ENCODE measurements around the gene ZNF749. TPM values are rescaled to one million over a fixed set of nuclear protein-coding genes. Genes with fewer than 3 reads are reported as not detected.
A peak's percentile ranks its signal among the peaks of the same experiment; 100 is the strongest.
"Not testable (repeated sequence)": the region's sequence is repeated elsewhere in the genome, so short reads cannot be mapped to it uniquely, and the experiment has no call there.

The ZNF749 gene
- total RNA-seq, 2 experiments from 2014 or later, result 23.6 to 24.8 TPM

DNA sequence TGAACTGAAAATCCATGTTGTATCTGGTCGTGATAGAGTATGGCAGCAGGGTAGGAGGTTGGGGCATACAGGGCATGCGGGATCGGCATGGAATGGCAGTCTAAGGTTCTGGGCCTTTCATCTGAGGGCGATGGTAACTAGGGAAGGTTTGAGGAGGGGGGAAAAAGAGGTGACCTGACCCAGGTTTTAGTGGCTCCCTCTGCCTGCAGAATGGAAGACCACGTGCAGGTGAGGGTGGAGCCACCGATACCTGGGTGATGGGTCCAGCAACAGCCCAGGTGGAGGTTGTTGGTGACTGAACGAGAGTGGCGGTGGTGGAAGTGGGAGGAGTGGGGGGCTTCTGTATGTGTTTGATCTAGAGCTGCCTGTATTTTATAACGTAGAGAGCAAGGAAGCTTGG, 3.8 kb downstream of the ZNF749 start:
- H3K4me3 Mint-ChIP-seq, result no peak overlapping the region
- no peaks in the 10 kb centered on the region for H3K27me3 Mint-ChIP-seq
- H3K27ac Mint-ChIP-seq, result no peak overlapping the region
- peaks cover 27% of the 10 kb centered on the region for H3K4me1 Mint-ChIP-seq
- DNase-seq, result no peak
- peaks cover 90% of the 10 kb centered on the region for H3K36me3 Mint-ChIP-seq
- peaks cover 43% of the 10 kb centered on the region for H3K9me3 Mint-ChIP-seq

DNA sequence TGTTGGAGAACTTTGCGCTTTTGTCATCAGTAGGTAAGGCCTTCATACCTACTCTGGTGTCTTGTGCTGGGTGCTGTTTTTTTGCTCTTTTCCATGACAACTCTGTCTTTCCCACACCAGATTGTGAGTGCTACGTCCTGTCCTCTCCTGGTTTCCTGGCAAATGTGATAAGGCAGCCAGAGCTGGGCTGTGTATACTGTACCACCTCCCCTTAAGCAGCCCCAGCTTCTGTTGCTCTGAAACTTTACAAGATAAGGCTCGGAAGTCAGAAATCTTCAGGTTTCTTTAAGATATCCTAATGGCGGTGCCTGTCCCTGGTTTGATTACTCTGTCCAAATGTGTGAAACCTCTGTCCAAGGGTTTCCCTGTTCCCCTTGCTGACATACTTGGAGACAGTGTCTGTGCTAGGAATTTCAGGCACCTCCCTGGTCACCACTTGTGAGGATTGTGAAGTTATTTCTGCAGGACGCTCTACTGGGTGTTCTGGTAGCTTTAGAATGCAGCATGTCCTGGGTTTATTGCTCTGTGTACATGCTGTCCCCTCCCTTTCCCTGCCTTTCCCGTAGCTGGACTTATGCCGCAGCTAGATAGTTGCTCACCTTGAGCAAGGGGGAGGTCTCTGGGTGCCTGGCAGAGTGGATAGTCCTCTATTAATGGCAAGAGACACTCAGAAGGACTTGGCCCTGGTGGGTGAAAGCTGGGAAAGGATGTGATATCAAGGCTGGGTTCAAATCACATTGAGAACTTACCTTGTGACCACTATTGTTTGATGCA, 7.0 kb downstream of the ZNF749 start:
- peaks cover 94% of the 10 kb centered on the region for H3K36me3 Mint-ChIP-seq
- no peak overlapping the region for H3K4me3 Mint-ChIP-seq
- peaks cover 54% of the 10 kb centered on the region for H3K9me3 Mint-ChIP-seq
- peaks cover 10% of the 10 kb centered on the region for H3K4me1 Mint-ChIP-seq
- no peak overlapping the region for H3K27ac Mint-ChIP-seq
- no peaks in the 10 kb centered on the region for H3K27me3 Mint-ChIP-seq
- DNase-seq, result no peak

GRCh38 chr19:57443121-57443696, 8.1 kb downstream of the ZNF749 start:
- DNase-seq, result no peak
- Mint-ChIP-seq H3K4me3 (no peak overlapping the region), H3K36me3 (peaks cover 93% of the 10 kb centered on the region), H3K27me3 (no peaks in the 10 kb centered on the region), H3K27ac (no peak overlapping the region), H3K9me3 (peaks cover 54% of the 10 kb centered on the region), H3K4me1 (peaks cover 8% of the 10 kb centered on the region)

DNA sequence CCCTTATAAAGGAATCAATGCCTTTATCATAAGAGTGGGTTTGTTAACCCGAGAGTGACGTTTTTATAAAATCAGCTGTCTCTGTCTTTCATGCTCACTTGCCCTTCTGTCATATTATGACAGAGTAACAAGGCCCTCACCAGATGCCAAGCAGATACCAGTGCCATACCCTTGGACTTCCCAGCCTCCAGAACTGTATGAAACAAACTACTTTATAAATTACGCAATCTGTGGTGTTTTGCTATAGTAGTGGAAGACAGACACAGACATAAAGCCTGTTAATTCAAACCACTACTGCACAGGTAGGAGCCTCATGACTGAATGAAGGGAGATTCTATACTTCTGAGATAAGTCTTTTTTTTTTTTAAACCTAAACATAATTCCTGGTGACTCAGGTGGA, 17.2 kb downstream of the ZNF749 start:
- Mint-ChIP-seq H3K9me3 (peaks cover 40% of the 10 kb centered on the region), H3K4me3 (no peak overlapping the region), H3K27me3 (no peaks in the 10 kb centered on the region), H3K4me1 (no peaks in the 10 kb centered on the region), H3K27ac (no peak overlapping the region), H3K36me3 (peaks cover 71% of the 10 kb centered on the region)
- DNase-seq, result no peak

DNA sequence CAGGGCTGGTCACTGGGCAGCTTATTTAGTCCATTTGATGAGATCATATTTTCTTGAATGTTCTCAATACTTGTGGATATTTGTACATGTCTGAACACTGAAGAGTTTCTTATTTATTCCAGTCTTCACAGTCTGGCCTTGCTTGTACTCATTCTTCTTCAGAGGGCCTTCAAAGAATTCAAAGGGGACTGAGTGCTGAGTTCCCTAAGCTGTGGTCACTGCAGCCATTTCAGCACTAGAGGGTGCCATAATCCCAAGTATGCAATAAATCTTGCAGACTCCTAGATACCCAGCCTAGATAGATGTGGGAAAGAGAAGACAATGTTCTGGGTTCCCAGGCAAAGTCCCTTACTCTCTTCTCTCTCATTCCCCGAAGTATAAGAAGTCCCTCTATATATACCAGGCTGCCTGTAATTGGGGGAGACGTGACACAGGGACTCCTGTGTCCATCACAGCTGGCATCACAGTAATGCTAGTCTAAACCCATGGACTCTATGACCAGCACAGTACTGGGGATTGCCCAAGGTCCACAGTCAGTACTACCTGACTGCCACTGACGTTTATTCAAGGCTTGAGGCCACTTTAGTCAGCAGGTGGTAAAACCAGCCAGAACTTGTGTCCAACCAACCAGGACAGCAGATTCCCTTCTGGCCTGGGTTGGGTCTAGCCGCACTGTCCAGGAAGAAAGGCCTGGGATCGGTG, 30.7 kb downstream of the ZNF749 start:
- Mint-ChIP-seq H3K27me3 (no peaks in the 10 kb centered on the region), H3K27ac (no peak overlapping the region), H3K36me3 (peaks cover 44% of the 10 kb centered on the region), H3K4me1 (no peaks in the 10 kb centered on the region), H3K9me3 (peaks cover 59% of the 10 kb centered on the region), H3K4me3 (no peak overlapping the region)
- peak; percentile 20 for DNase-seq

DNA sequence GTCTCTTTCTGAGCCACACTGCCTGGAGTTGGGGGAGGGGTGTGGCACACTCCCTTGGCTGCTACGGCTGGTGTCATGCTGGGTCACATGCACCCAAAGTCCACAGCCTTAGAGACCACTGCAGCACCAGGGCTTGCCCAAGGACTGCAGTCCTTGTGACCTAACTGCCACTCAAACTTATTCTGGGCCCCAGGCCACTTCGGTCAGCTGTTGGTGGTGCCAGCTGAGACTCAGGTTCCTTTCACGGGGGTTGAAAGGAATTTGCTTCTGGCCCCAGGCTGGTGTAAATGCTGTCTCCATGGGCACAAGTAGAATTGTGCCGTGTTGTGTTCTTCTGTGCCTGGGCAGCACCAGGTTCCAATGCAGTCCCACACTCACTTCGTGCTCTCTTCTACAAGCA, 31.4 kb downstream of the ZNF749 start:
- no peak overlapping the region for H3K4me3 Mint-ChIP-seq
- H3K4me1 Mint-ChIP-seq, result no peaks in the 10 kb centered on the region
- H3K9me3 Mint-ChIP-seq, result peaks cover 62% of the 10 kb centered on the region
- peaks cover 50% of the 10 kb centered on the region for H3K36me3 Mint-ChIP-seq
- no peak for DNase-seq
- no peaks in the 10 kb centered on the region for H3K27me3 Mint-ChIP-seq
- no peak overlapping the region for H3K27ac Mint-ChIP-seq

DNA sequence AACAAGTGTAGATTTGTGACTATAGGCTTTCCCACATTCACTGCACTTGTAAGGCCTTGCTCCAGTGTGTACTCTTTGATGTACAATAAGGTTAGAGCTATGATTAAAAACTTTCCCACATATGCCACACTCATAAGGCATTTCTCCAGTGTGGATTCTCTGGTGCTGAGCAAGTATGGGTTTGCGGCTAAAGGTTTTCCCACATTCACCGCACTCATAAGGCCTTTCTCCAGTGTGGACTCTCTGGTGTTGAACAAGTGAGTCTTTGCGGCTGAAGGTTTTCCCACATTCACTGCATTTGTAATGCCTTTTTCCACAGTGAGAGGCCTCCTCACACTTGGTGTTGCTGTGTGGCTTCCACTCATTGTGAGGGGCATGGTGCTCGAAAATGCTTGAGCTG, 38.5 kb downstream of the ZNF749 start:
- Mint-ChIP-seq H3K4me3 (no peak overlapping the region), H3K36me3 (peaks cover 98% of the 10 kb centered on the region), H3K4me1 (peaks cover 15% of the 10 kb centered on the region), H3K27me3 (no peaks in the 10 kb centered on the region), H3K27ac (no peak overlapping the region), H3K9me3 (peaks cover 81% of the 10 kb centered on the region)
- DNase-seq, result no peak

- Mint-ChIP-seq H3K4me3 (peak within 1 kb of the TSS; percentile 83), H3K27me3 (no peaks in the 10 kb centered on the region), H3K4me1 (peaks cover 15% of the 10 kb centered on the region), H3K9me3 (peaks cover 54% of the 10 kb centered on the region), H3K36me3 (peaks cover 63% of the 10 kb centered on the region), H3K27ac (peak within 1 kb of the TSS; percentile 90)
- peak; percentile 86 for DNase-seq
Observed at GRCh38 chr19:57477191-57478008, 42.3 kb downstream of the ZNF749 start, which contains the start of gene ZNF772. Gene ZNF772 (minus strand): TSS chr19:57477566. CDS start chr19:57477309, 257 bp downstream.

- H3K27me3 Mint-ChIP-seq, result not testable (repeated sequence)
- peaks cover 10% of the 10 kb centered on the region for H3K4me1 Mint-ChIP-seq
- peaks cover 25% of the 10 kb centered on the region for H3K9me3 Mint-ChIP-seq
- DNase-seq, result peak; percentile 91
- peaks cover 41% of the 10 kb centered on the region for H3K36me3 Mint-ChIP-seq
- peak within 1 kb of the TSS; percentile 36 for H3K27ac Mint-ChIP-seq
- peak within 1 kb of the TSS; percentile 84 for H3K4me3 Mint-ChIP-seq
Observed at GRCh38 chr19:57487477-57488298, 52.6 kb downstream of the ZNF749 start, which contains the start of gene ZNF419. Gene ZNF419 (plus strand): TSS chr19:57487750. CDS start chr19:57487951, 201 bp downstream.

DNA sequence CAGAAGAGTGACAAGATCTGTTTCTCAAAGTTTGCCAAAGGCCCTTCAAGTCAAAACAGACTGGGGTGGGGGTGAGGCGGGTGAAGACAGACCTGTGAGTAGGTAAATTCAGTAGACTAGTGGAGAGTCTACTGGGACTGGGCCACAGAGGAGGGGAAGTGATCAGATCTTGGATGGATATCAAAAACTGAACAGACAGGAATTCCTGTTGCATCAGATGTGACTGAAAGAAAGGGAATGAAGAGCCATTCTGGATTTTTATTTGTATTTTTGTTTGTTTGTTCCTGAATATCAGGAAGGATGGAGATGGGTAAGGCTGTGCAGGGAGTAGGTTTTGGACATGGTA, 53.1 kb downstream of the ZNF749 start:
- H3K4me3 Mint-ChIP-seq, result peak overlapping the region; percentile 84
- DNase-seq, result not testable (repeated sequence)

More for the DNA sequence above, 53.1 kb downstream of the ZNF749 start:
- H3K27ac Mint-ChIP-seq, H3K27me3 Mint-ChIP-seq: not testable (repeated sequence)
- Mint-ChIP-seq H3K4me1 (peaks cover 10% of the 10 kb centered on the region), H3K9me3 (peaks cover 30% of the 10 kb centered on the region), H3K36me3 (peaks cover 47% of the 10 kb centered on the region)

Other genes with a start within 250 kb of the ZNF749 start
- 10 to 100 TPM; 20.0 to 21.7 TPM for gene ZNF264, start 243.8 kb upstream of the ZNF749 start, total RNA-seq
- gene AURKC, start 204.3 kb upstream of the ZNF749 start, total RNA-seq, result 1 to 10 TPM; 1.2 to 1.3 TPM
- gene ZNF805, start 194.7 kb upstream of the ZNF749 start, total RNA-seq, result 1 to 10 TPM; 9.7 TPM
- gene ZNF460, start 154.8 kb upstream of the ZNF749 start, total RNA-seq, result 10 to 100 TPM; 40.5 to 44.3 TPM
- 1 to 10 TPM; 8.2 to 8.4 TPM for gene ZNF543, start 114.9 kb upstream of the ZNF749 start, total RNA-seq
- gene ZNF304, start 84.1 kb upstream of the ZNF749 start, total RNA-seq, result 10 to 100 TPM; 10.3 to 10.5 TPM
- 1 to 10 TPM; 6.3 to 8.2 TPM for gene TRAPPC2B, start 71.8 kb upstream of the ZNF749 start, total RNA-seq
- gene ZNF547, start 71.8 kb upstream of the ZNF749 start, total RNA-seq, result 1 to 10 TPM; 1.6 to 1.8 TPM
- 10 to 100 TPM; 17.4 to 18.5 TPM for gene ZNF548, start 45.5 kb upstream of the ZNF749 start, total RNA-seq
- 10 to 100 TPM; 10.5 to 12.3 TPM for gene ZNF17, start 24.2 kb upstream of the ZNF749 start, total RNA-seq
- under 1 TPM; 0.30 to 0.31 TPM for gene VN1R1, start 21.8 kb downstream of the ZNF749 start, total RNA-seq
- 1 to 10 TPM; 9.3 to 9.7 TPM for gene ZNF772, start 42.2 kb downstream of the ZNF749 start, total RNA-seq
- 1 to 10 TPM; 7.5 to 7.8 TPM for gene ZNF419, start 52.4 kb downstream of the ZNF749 start, total RNA-seq
- 1 to 10 TPM; 8.5 to 9.1 TPM for gene ZNF773, start 64.6 kb downstream of the ZNF749 start, total RNA-seq
- 1 to 10 TPM; 5.6 to 6.1 TPM for gene ZNF549, start 92.0 kb downstream of the ZNF749 start, total RNA-seq
- 10 to 100 TPM; 10.9 to 11.4 TPM for gene ZNF550, start 124.5 kb downstream of the ZNF749 start, total RNA-seq
- gene ZNF416, start 143.6 kb downstream of the ZNF749 start, total RNA-seq, result 1 to 10 TPM; 5.9 to 7.0 TPM
- gene ZIK1, start 148.8 kb downstream of the ZNF749 start, total RNA-seq, result 10 to 100 TPM; 13.1 to 14.4 TPM
- 10 to 100 TPM; 11.0 to 12.2 TPM for gene ZNF530, start 164.6 kb downstream of the ZNF749 start, total RNA-seq
- 10 to 100 TPM; 18.8 to 19.5 TPM for gene ZNF134, start 178.9 kb downstream of the ZNF749 start, total RNA-seq
- 1 to 10 TPM; 6.9 to 7.9 TPM for gene ZNF211, start 197.8 kb downstream of the ZNF749 start, total RNA-seq
- under 1 TPM in 1 of 2 experiments, not detected in 1; 0.14 TPM for gene ZSCAN4, start 233.6 kb downstream of the ZNF749 start, total RNA-seq
- gene ZNF551, start 246.7 kb downstream of the ZNF749 start, total RNA-seq, result 10 to 100 TPM; 18.2 to 21.4 TPM

All from activated naive CD8-positive, alpha-beta T cell treated with anti-CD3 and anti-CD28 coated beads for 36 hours (primary cell).